T-cell (primary cell): ENCODE data around the gene SRCIN1. TPM values are rescaled to one million over a fixed set of nuclear protein-coding genes. Genes with fewer than 3 reads are reported as not detected.

ENCODE experiments used
- ATAC-seq, 4 experiments: fragments of 200-7000 bp in 3 of 4; fragments of 150-1000 bp in 1 of 4; cut with Tn5 transposase; replicated peaks in 1 of 4; 1 replicate in 3 of 4; 2 replicates in 1 of 4; pipeline ENCODE4 v1.10.0; 2021; ENCODE audit warnings: moderate library complexity in 3 of 4, mild to moderate bottlenecking in 2 of 4, moderate number of reproducible peaks in 1 of 4
- CTCF ChIA-PET, 2 donors: fragments of 300-600 bp; sonication (Branson Sonifier 250); formaldehyde crosslinking; loops; one replicate each; lab custom pipeline; 2022; ENCODE audit warnings: antibody characterized with exemption in 2 of 2; lab: Charles Lee
- POLR2A ChIA-PET, 2 donors: fragments of 300-600 bp; sonication (Branson Sonifier 250); formaldehyde crosslinking; loops; one replicate each; lab custom pipeline; 2022; ENCODE audit warnings: antibody characterized with exemption in 2 of 2; lab: Charles Lee
- DNase-seq, 35 experiments: peaks; one replicate each; pipeline versions ENCODE4 v3.0.0 to v3.0.0-alpha.2; 2013 to 2023
- H3K27ac ChIP-seq: one replicate; pipeline ENCODE4 v1.5.1; 2013; ENCODE audit warnings: low read length
- H3K27me3 ChIP-seq, 2 experiments: replicated peaks in 1 of 2; 1 replicate in 1 of 2; 2 replicates in 1 of 2; pipeline versions ENCODE4 v1.6.1 to v1.7.0; 2013; ENCODE audit warnings: low read length in 1 of 2, mixed read lengths in 1 of 2; ENCODE audit not compliant: control insufficient read depth in 2 of 2, insufficient read depth in 2 of 2; ENCODE audit errors: extremely low read depth in 1 of 2
- H3K36me3 ChIP-seq, 2 donors: 1 replicate in 1 of 2; 2 replicates in 1 of 2; pipeline versions ENCODE4 v1.6.1 to v1.7.0; 2013; ENCODE audit warnings: low read length in 1 of 2; ENCODE audit not compliant: control insufficient read depth in 2 of 2, insufficient read depth in 1 of 2; ENCODE audit errors: extremely low read depth in 1 of 2
- H3K4me1 ChIP-seq, 2 experiments: 1 replicate in 1 of 2; 2 replicates in 1 of 2; pipeline versions ENCODE4 v1.6.1 to v1.7.0; 2013; ENCODE audit warnings: low read length in 2 of 2, mixed read lengths in 1 of 2; ENCODE audit not compliant: insufficient read depth in 2 of 2, control insufficient read depth in 1 of 2; ENCODE audit errors: extremely low read depth in 1 of 2
- H3K4me3 ChIP-seq, 2 donors: 1 replicate in 1 of 2; 2 replicates in 1 of 2; pipeline versions ENCODE4 v1.5.1 to v1.7.0; 2013; ENCODE audit warnings: mild to moderate bottlenecking in 2 of 2, low read length in 1 of 2, moderate library complexity in 1 of 2; ENCODE audit not compliant: control insufficient read depth in 1 of 2; ENCODE audit errors: extremely low read depth in 1 of 2
- H3K9me3 ChIP-seq: 2 replicates; pipeline ENCODE4 v1.7.0; 2013
- H3K27ac Mint-ChIP-seq, 2 donors: one replicate each; pipeline ENCODE4 v1.8.0; 2020 to 2021; ENCODE audit warnings: mild to moderate bottlenecking in 2 of 2, mixed read lengths in 2 of 2
- H3K27me3 Mint-ChIP-seq, 2 donors: one replicate each; pipeline ENCODE4 v1.8.0; 2021 to 2022; ENCODE audit warnings: mixed read lengths in 2 of 2
- H3K36me3 Mint-ChIP-seq: one replicate; pipeline ENCODE4 v1.8.0; 2021; ENCODE audit warnings: mixed read lengths
- H3K4me1 Mint-ChIP-seq, 3 donors: one replicate each; pipeline ENCODE4 v1.8.0; 2020 to 2022; ENCODE audit warnings: mixed read lengths in 3 of 3, mild to moderate bottlenecking in 1 of 3
- H3K4me3 Mint-ChIP-seq, 3 donors: one replicate each; pipeline ENCODE4 v1.8.0; 2020 to 2022; ENCODE audit warnings: mild to moderate bottlenecking in 3 of 3, mixed read lengths in 3 of 3, moderate library complexity in 3 of 3
- H3K9me3 Mint-ChIP-seq, 3 donors: one replicate each; pipeline ENCODE4 v1.8.0; 2020 to 2022; ENCODE audit warnings: mixed read lengths in 3 of 3
- WGBS: methylation state at CpG from one replicate; pipeline ENCODE4 v1.1.5; 2013; ENCODE audit warnings: missing lambda C conversion rate; ENCODE audit not compliant: insufficient coverage; 5-methylcytosine and 5-hydroxymethylcytosine counted together
- total RNA-seq, 35 experiments: library from RNA in 6 of 35; stranded (reverse) in 6 of 35; fragments of 120-200 nt in 1 of 35; gene quantifications; one replicate each; pipeline versions ENCODE4 v1.2.1 to v1.2.4 and lab custom pipeline; 2013 to 2026

Gene SRCIN1
- total RNA-seq, 5 donors from 2014 or later (not counting 1 experiment from before 2014, with no cell fraction given) = 0.13 to 0.85 (median 0.28) TPM; not detected in 1

DNA sequence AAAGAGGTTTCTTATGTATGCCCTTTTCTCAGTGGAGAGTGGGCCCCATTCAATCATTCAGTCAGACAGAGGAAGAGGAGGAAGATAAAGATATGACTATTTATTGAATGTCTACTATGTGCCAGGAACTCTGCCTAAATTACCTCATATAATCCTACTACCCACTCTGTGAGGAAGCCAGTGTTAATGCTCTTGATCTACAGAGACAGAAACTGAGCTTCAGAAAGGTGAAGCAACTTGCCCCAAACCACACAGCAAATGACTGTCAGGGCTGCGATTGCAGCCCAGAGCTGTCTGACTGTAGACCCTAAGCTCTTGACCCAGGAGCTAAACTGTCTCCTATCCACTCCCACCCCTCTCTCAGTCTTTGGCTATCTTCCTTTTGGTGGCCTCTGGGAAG, 8.4 kb downstream of the SRCIN1 start:
- peaks cover 2 to 95% of the 10 kb centered on the region in 2 experiments for H3K27me3 ChIP-seq
- peaks cover 71 to 94% of the 10 kb centered on the region in 2 donors for H3K27me3 Mint-ChIP-seq
- no peak overlapping the region for H3K4me3 Mint-ChIP-seq
- H3K4me1 ChIP-seq = peaks cover under 1 to 13% of the 10 kb centered on the region in 2 experiments
- CTCF ChIA-PET = no interaction called here
- H3K27ac Mint-ChIP-seq = no peak overlapping the region
- no peaks in the 10 kb centered on the region for H3K36me3 Mint-ChIP-seq
- WGBS = no CpG with 5 or more reads among the region's 1 CpG
- no peak overlapping the region for H3K4me3 ChIP-seq
- H3K9me3 Mint-ChIP-seq = no peaks in the 10 kb centered on the region
- ATAC-seq (no peak), DNase-seq (no peak)
- H3K27ac ChIP-seq = no peak overlapping the region
- POLR2A ChIA-PET = no interaction called here
- H3K4me1 Mint-ChIP-seq = peaks cover 12 to 14% (median 14%) of the 10 kb centered on the region in 3 donors
- H3K9me3 ChIP-seq = no peaks in the 10 kb centered on the region
- no peaks in the 10 kb centered on the region for H3K36me3 ChIP-seq

DNA sequence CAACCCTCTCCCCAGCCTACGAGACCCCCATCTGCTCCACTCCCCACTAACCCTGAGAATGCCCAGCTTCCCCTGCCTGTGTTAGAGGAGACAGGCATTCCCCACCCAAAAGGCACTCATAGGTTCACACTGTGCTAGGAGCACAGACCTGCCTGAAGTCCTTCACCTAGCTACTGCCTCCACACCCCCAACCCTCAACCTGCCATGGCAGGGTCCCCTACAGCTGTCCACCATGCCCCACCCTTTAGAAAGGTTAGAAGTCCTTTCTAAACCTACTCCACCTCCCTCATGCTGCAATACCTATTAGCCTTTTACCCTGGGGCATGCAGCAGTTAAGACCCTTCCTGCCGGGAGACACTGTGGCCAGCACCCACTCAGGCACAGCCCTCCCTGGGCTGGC, 9.1 kb downstream of the SRCIN1 start:
- no peak for DNase-seq
- ChIA-PET CTCF (no interaction called here), POLR2A (no interaction called here)
- Mint-ChIP-seq H3K27me3 (peaks cover 73 to 95% of the 10 kb centered on the region in 2 donors), H3K4me1 (peaks cover 15 to 19% (median 16%) of the 10 kb centered on the region in 3 donors), H3K4me3 (no peak overlapping the region), H3K27ac (no peak overlapping the region), H3K36me3 (no peaks in the 10 kb centered on the region), H3K9me3 (no peaks in the 10 kb centered on the region)
- Histone ChIP-seq H3K4me3 (no peak overlapping the region), H3K27me3 (peaks cover 2 to 95% of the 10 kb centered on the region in 2 experiments), H3K9me3 (no peaks in the 10 kb centered on the region), H3K4me1 (peaks cover 7 to 19% of the 10 kb centered on the region in 2 experiments), H3K36me3 (no peaks in the 10 kb centered on the region), H3K27ac (no peak overlapping the region)
- 61% methylated on average over 2 of the region's 2 CpGs for WGBS
- ATAC-seq = no peak

DNA sequence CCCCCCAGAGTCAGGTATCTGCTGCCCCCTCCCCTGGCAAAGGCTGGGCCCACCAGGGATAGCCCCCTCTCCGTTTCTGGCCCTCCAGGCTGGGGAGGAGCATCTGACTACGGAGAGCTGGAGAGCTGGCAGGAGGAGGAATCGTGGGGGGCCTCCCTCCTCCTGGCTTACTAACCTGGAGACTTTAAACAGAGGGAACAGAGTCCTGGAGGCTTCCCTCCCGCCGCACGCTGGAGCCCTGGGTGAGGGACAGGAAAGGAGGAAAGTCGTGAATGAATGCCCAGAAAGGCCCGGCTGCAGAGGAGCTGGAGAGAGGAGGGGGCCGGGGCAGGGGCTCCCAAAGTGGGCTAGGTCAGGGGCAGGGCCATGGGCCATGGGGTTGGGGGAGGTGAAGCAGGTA, 9.9 kb downstream of the SRCIN1 start:
- no peaks in the 10 kb centered on the region for H3K9me3 ChIP-seq
- H3K4me1 ChIP-seq = peaks cover 11 to 25% of the 10 kb centered on the region in 2 experiments
- ChIA-PET CTCF (no interaction called here), POLR2A (no interaction called here)
- Mint-ChIP-seq H3K36me3 (no peaks in the 10 kb centered on the region), H3K27me3 (peaks cover 76 to 95% of the 10 kb centered on the region in 2 donors), H3K4me1 (peaks cover 21 to 25% (median 22%) of the 10 kb centered on the region in 3 donors), H3K4me3 (no peak overlapping the region), H3K27ac (no peak overlapping the region), H3K9me3 (no peaks in the 10 kb centered on the region)
- H3K4me3 ChIP-seq = no peak overlapping the region
- no peaks in the 10 kb centered on the region for H3K36me3 ChIP-seq
- peaks cover 2 to 95% of the 10 kb centered on the region in 2 experiments for H3K27me3 ChIP-seq
- 24% methylated on average over 4 of the region's 9 CpGs for WGBS
- ATAC-seq = no peak
- no peak for DNase-seq
- no peak overlapping the region for H3K27ac ChIP-seq

DNA sequence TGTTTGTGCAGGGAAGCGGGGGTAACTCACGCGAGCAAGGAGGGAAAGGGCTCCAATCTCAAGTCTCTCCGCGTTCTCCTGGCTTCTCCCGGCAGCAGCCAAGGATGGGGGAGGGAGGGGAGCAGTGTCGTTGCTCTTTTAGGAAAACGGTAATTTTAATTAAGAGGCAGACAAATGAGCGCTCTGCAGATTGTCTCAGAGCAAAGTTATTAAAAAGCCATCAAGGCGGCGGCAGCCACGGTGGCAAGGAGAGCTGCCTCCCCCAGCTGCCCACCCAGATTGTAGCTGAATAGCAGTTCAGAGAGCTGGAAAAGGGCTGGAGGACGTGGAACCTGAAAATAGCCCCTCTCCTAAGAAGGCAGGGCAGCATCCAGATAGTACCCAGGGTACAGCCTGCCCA, 11.6 kb downstream of the SRCIN1 start:
- Histone ChIP-seq H3K27ac (no peak overlapping the region), H3K4me3 (no peak overlapping the region), H3K36me3 (no peaks in the 10 kb centered on the region), H3K9me3 (no peaks in the 10 kb centered on the region), H3K27me3 (peaks cover 2 to 98% of the 10 kb centered on the region in 2 experiments), H3K4me1 (peaks cover 11 to 27% of the 10 kb centered on the region in 2 experiments)
- WGBS = 75% methylated on average over 10 of the region's 13 CpGs
- Mint-ChIP-seq H3K4me1 (peaks cover 22 to 31% (median 24%) of the 10 kb centered on the region in 3 donors), H3K36me3 (no peaks in the 10 kb centered on the region), H3K9me3 (no peaks in the 10 kb centered on the region), H3K27me3 (peaks cover 72 to 96% of the 10 kb centered on the region in 2 donors), H3K4me3 (no peak overlapping the region), H3K27ac (no peak overlapping the region)
- ATAC-seq = no peak
- DNase-seq = no peak
- CTCF ChIA-PET = interaction anchor here in 1 of 2 donors (0.6 kb wide), 1 partner anchor 35 kb away, joined by 3 read pairs; no protein-coding TSS in a partner anchor
- POLR2A ChIA-PET = no interaction called here

DNA sequence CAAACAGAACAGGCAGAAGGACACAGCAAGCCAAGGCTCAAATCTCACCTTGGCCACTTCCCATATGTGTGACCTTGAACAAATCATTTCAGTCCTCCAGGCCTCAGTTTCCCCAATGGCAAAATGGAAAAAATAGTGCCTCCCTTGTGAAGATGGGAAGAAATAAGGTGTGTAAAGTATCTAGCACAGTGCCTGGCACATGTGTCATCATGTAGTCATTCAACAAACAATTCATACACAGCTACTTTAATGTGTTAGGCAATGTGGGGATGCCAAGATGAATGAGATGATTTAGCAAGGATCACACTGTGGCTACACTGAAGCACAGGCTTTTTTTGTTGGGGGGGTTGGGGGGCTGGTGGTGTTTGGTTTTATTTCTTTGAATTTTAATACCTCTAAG, 13.3 kb downstream of the SRCIN1 start:
- Histone ChIP-seq H3K36me3 (no peaks in the 10 kb centered on the region), H3K4me1 (peaks cover 11 to 31% of the 10 kb centered on the region in 2 experiments), H3K9me3 (no peaks in the 10 kb centered on the region), H3K27me3 (peaks cover 2 to 98% of the 10 kb centered on the region in 2 experiments), H3K27ac (no peak overlapping the region), H3K4me3 (peak overlapping the region in 1 of 2 donors; percentile 1)
- CTCF ChIA-PET = no interaction called here
- H3K27ac Mint-ChIP-seq = peak overlapping the region in 1 of 2 donors; percentile 17
- H3K4me1 Mint-ChIP-seq = peaks cover 22 to 33% (median 24%) of the 10 kb centered on the region in 3 donors
- no peaks in the 10 kb centered on the region for H3K9me3 Mint-ChIP-seq
- ATAC-seq (no peak), DNase-seq (no peak)
- POLR2A ChIA-PET = no interaction called here
- H3K27me3 Mint-ChIP-seq = peaks cover 76 to 97% of the 10 kb centered on the region in 2 donors
- no peaks in the 10 kb centered on the region for H3K36me3 Mint-ChIP-seq
- peak overlapping the region in 1 of 3 donors; percentile 52 for H3K4me3 Mint-ChIP-seq

DNA sequence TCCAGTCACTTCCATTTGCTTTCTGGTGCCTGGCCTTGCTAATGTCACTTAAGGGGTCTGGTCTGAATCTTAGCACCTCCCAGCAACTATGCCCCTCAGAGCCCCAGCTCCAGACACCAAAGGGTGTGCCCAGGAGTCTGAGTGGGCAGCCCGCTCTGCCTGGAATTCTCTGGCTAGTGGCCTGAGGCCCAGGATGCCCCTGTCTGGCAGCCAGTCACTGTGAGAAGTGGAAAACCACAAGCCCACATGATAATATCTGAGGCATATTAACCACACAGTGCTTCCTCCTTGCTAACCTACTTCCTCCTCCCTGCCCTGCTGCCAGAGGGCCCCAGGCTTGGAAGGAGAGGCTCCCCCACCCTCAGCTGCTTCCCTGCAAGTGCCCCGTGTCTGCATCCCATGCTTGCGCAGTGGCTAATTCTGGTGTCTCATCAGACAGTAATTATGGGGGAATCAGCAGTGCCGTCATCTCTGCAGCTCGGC, 14.0 kb downstream of the SRCIN1 start:
- peak overlapping the region in 1 of 3 donors; percentile 52 for H3K4me3 Mint-ChIP-seq
- Histone ChIP-seq H3K4me1 (peaks cover 11 to 31% of the 10 kb centered on the region in 2 experiments), H3K4me3 (peak overlapping the region; percentile 1 to 44), H3K27me3 (peaks cover 2 to 100% of the 10 kb centered on the region in 2 experiments), H3K27ac (no peak overlapping the region), H3K36me3 (no peaks in the 10 kb centered on the region), H3K9me3 (no peaks in the 10 kb centered on the region)
- peak overlapping the region in 1 of 2 donors; percentile 2 for H3K27ac Mint-ChIP-seq
- POLR2A ChIA-PET = no interaction called here
- peak; percentile 41 to 63 (median 58) for ATAC-seq
- WGBS = 13% methylated on average over 5 of the region's 5 CpGs
- peaks cover 73 to 97% of the 10 kb centered on the region in 2 donors for H3K27me3 Mint-ChIP-seq
- DNase-seq = peak in 3 of 35 experiments; percentile 14 to 37 (median 21)
- H3K9me3 Mint-ChIP-seq = no peaks in the 10 kb centered on the region
- peaks cover 22 to 35% (median 24%) of the 10 kb centered on the region in 3 donors for H3K4me1 Mint-ChIP-seq
- H3K36me3 Mint-ChIP-seq = no peaks in the 10 kb centered on the region
- CTCF ChIA-PET = no interaction called here
